ENCODE results near the gene KTN1.

KTN1 gene

GRCh38 chr14:55684956-55685584, 105.1 kb downstream of the KTN1 start:
- DNase-seq = no peak

GRCh38 chr14:55686713-55687112, 106.7 kb downstream of the KTN1 start:
- no peak for DNase-seq

GRCh38 chr14:55688566-55688965, 108.6 kb downstream of the KTN1 start:
- DNase-seq = no peak

- no peak for DNase-seq
Measured at GRCh38 chr14:55689981-55690871, 110.2 kb downstream of the KTN1 start.

- DNase-seq = no peak
Measured at GRCh38 chr14:55691659-55692058, 111.7 kb downstream of the KTN1 start.

- DNase-seq = no peak
Measured at GRCh38 chr14:55693904-55694303, 113.9 kb downstream of the KTN1 start.

- no peak for DNase-seq
Measured at GRCh38 chr14:55697414-55697861, 117.4 kb downstream of the KTN1 start.

- no peak for DNase-seq
Measured at GRCh38 chr14:55698051-55698450, 118.0 kb downstream of the KTN1 start.

- no peak for DNase-seq
Measured at GRCh38 chr14:55699131-55700057, 119.4 kb downstream of the KTN1 start.

- no peak for DNase-seq
Measured at GRCh38 chr14:55701638-55702037, 121.6 kb downstream of the KTN1 start.

GRCh38 chr14:55702511-55702910, 122.5 kb downstream of the KTN1 start:
- DNase-seq = no peak

GRCh38 chr14:55704654-55705053, 124.6 kb downstream of the KTN1 start:
- no peak for DNase-seq

- no peak for DNase-seq
Measured at GRCh38 chr14:55705651-55706364, 125.8 kb downstream of the KTN1 start.

GRCh38 chr14:55706365-55706684, 126.3 kb downstream of the KTN1 start:
- DNase-seq = no peak

GRCh38 chr14:55706893-55707292, 126.9 kb downstream of the KTN1 start:
- DNase-seq = no peak

GRCh38 chr14:55707365-55707804, 127.4 kb downstream of the KTN1 start:
- peak; percentile 35 for DNase-seq

- no peak for DNase-seq
Measured at GRCh38 chr14:55710506-55711041, 130.6 kb downstream of the KTN1 start.

- DNase-seq = no peak
Measured at GRCh38 chr14:55711175-55711811, 131.3 kb downstream of the KTN1 start.

GRCh38 chr14:55712491-55712890, 132.5 kb downstream of the KTN1 start:
- no peak for DNase-seq

GRCh38 chr14:55713486-55713885, 133.5 kb downstream of the KTN1 start:
- DNase-seq = no peak

GRCh38 chr14:55715889-55716288, 135.9 kb downstream of the KTN1 start:
- DNase-seq = peak; percentile 47

- no peak for DNase-seq
Measured at GRCh38 chr14:55717621-55718020, 137.6 kb downstream of the KTN1 start.
